Measurements from ENCODE around the gene CFD. TPM values are rescaled to one million over a fixed set of nuclear protein-coding genes. Genes with fewer than 3 reads are reported as not detected.
A peak's percentile ranks its signal among the peaks of the same experiment; 100 is the strongest.

Gene CFD
- total RNA-seq, 1 experiment from 2014 or later, result 1.7 TPM

DNA sequence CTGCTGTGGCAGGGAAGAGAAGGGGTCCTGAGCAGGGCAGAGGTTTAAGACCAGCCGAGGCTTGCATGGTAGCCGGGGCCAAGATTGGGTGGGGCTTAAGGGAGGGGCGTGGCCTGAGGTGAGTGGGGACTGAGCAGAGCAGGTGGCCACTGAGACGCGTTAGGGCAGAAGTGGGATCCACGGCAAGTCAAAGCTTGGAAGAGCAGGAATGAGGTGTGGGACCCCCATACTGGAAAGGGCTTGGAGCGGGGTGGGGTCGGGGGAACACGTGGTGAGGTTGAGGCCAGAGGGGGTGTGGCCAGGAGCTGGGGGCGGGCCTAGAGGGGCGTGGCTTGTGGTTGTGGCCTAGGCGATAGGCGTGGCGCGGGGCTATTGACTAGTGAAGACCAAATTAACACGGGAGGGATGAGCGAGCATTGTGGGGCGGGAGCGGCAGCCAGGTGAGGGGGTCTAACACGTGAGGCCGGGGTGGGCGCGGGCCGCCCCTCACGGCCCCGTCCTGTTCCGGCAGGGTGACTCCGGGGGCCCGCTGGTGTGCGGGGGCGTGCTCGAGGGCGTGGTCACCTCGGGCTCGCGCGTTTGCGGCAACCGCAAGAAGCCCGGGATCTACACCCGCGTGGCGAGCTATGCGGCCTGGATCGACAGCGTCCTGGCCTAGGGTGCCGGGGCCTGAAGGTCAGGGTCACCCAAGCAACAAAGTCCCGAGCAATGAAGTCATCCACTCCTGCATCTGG lies 3.3 kb downstream of the CFD start (continued):
- TF ChIP-seq, protein P1, sequence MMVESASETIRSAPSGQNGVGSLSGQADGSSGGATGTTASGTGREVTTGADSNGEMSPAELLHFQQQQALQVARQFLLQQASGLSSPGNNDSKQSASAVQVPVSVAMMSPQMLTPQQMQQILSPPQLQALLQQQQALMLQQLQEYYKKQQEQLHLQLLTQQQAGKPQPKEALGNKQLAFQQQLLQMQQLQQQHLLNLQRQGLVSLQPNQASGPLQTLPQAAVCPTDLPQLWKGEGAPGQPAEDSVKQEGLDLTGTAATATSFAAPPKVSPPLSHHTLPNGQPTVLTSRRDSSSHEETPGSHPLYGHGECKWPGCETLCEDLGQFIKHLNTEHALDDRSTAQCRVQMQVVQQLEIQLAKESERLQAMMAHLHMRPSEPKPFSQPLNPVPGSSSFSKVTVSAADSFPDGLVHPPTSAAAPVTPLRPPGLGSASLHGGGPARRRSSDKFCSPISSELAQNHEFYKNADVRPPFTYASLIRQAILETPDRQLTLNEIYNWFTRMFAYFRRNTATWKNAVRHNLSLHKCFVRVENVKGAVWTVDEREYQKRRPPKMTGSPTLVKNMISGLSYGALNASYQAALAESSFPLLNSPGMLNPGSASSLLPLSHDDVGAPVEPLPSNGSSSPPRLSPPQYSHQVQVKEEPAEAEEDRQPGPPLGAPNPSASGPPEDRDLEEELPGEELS (CRISPR knock-in tag; IDR thresholded peaks at IDR 0.05), result no peak
- TF ChIP-seq, protein P2, sequence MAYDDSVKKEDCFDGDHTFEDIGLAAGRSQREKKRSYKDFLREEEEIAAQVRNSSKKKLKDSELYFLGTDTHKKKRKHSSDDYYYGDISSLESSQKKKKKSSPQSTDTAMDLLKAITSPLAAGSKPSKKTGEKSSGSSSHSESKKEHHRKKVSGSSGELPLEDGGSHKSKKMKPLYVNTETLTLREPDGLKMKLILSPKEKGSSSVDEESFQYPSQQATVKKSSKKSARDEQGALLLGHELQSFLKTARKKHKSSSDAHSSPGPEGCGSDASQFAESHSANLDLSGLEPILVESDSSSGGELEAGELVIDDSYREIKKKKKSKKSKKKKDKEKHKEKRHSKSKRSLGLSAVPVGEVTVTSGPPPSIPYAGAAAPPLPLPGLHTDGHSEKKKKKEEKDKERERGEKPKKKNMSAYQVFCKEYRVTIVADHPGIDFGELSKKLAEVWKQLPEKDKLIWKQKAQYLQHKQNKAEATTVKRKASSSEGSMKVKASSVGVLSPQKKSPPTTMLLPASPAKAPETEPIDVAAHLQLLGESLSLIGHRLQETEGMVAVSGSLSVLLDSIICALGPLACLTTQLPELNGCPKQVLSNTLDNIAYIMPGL (CRISPR knock-in tag; IDR thresholded peaks at IDR 0.05), result 0 out of 2 replicates have a peak, but pooled peaks have one; percentile 37
- TF ChIP-seq EMX1 (CRISPR knock-in tag; IDR thresholded peaks at IDR 0.05), result no peak
- TF ChIP-seq, protein P3, sequence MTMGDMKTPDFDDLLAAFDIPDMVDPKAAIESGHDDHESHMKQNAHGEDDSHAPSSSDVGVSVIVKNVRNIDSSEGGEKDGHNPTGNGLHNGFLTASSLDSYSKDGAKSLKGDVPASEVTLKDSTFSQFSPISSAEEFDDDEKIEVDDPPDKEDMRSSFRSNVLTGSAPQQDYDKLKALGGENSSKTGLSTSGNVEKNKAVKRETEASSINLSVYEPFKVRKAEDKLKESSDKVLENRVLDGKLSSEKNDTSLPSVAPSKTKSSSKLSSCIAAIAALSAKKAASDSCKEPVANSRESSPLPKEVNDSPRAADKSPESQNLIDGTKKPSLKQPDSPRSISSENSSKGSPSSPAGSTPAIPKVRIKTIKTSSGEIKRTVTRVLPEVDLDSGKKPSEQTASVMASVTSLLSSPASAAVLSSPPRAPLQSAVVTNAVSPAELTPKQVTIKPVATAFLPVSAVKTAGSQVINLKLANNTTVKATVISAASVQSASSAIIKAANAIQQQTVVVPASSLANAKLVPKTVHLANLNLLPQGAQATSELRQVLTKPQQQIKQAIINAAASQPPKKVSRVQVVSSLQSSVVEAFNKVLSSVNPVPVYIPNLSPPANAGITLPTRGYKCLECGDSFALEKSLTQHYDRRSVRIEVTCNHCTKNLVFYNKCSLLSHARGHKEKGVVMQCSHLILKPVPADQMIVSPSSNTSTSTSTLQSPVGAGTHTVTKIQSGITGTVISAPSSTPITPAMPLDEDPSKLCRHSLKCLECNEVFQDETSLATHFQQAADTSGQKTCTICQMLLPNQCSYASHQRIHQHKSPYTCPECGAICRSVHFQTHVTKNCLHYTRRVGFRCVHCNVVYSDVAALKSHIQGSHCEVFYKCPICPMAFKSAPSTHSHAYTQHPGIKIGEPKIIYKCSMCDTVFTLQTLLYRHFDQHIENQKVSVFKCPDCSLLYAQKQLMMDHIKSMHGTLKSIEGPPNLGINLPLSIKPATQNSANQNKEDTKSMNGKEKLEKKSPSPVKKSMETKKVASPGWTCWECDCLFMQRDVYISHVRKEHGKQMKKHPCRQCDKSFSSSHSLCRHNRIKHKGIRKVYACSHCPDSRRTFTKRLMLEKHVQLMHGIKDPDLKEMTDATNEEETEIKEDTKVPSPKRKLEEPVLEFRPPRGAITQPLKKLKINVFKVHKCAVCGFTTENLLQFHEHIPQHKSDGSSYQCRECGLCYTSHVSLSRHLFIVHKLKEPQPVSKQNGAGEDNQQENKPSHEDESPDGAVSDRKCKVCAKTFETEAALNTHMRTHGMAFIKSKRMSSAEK (CRISPR knock-in tag; IDR thresholded peaks at IDR 0.05; ENCODE audit: borderline replicate concordance), result no peak
- TF ChIP-seq, protein P4, sequence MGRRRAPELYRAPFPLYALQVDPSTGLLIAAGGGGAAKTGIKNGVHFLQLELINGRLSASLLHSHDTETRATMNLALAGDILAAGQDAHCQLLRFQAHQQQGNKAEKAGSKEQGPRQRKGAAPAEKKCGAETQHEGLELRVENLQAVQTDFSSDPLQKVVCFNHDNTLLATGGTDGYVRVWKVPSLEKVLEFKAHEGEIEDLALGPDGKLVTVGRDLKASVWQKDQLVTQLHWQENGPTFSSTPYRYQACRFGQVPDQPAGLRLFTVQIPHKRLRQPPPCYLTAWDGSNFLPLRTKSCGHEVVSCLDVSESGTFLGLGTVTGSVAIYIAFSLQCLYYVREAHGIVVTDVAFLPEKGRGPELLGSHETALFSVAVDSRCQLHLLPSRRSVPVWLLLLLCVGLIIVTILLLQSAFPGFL (CRISPR knock-in tag; IDR thresholded peaks at IDR 0.05; ENCODE audit: borderline replicate concordance), result no peak
- TF ChIP-seq ETV6 (CRISPR knock-in tag; IDR thresholded peaks at IDR 0.05), result 0 out of 2 replicates have a peak, but pooled peaks have one; percentile 34

DNA sequence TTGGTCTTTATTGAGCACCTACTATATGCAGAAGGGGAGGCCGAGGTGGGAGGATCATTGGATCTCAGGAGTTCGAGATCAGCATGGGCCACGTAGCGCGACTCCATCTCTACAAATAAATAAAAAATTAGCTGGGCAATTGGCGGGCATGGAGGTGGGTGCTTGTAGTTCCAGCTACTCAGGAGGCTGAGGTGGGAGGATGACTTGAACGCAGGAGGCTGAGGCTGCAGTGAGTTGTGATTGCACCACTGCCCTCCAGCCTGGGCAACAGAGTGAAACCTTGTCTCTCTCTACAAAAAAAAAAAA lies 3.8 kb downstream of the CFD start:
- H3K27me3 Mint-ChIP-seq (ENCODE audit: low read depth), result peaks cover 26% of the 10 kb centered on the region
- no peaks in the 10 kb centered on the region; the same call in 1 of the 2 replicates for H3K36me3 Mint-ChIP-seq
- peak overlapping the region; percentile 61 for H3K4me3 Mint-ChIP-seq
- peaks cover 5% of the 10 kb centered on the region for H3K4me1 Mint-ChIP-seq
- H3K9me3 Mint-ChIP-seq, result no peaks in the 10 kb centered on the region
- H3K27ac Mint-ChIP-seq, result no peak overlapping the region; the same call in 1 of the 2 replicates
- ChIA-PET CTCF (interaction anchor here (0.6 to 2.1 kb wide), 35 partner anchors 9 to 398 kb away, joined by 3 to 18 read pairs (median 4); partner anchors contain the start of genes ARHGAP45, KISS1R, MED16 and PALM), POLR2A (interaction anchor here (0.6 kb wide), 1 partner anchor 115 kb away, joined by 4 read pairs; no protein-coding TSS in a partner anchor)
- DNase-seq (ENCODE audit: low spot score) (no peak), ATAC-seq (no peak)
- 0 out of 2 replicates have a peak, but pooled peaks have one; percentile 8 for TF ChIP-seq FOXJ3 (CRISPR knock-in tag; IDR thresholded peaks at IDR 0.05; ENCODE audit: borderline replicate concordance)
- TF ChIP-seq CREB1 (CRISPR knock-in tag; IDR thresholded peaks at IDR 0.05), result no peak
- TF ChIP-seq, protein P2 (CRISPR knock-in tag; IDR thresholded peaks at IDR 0.05), result 0 out of 2 replicates have a peak, but pooled peaks have one; percentile 6

DNA sequence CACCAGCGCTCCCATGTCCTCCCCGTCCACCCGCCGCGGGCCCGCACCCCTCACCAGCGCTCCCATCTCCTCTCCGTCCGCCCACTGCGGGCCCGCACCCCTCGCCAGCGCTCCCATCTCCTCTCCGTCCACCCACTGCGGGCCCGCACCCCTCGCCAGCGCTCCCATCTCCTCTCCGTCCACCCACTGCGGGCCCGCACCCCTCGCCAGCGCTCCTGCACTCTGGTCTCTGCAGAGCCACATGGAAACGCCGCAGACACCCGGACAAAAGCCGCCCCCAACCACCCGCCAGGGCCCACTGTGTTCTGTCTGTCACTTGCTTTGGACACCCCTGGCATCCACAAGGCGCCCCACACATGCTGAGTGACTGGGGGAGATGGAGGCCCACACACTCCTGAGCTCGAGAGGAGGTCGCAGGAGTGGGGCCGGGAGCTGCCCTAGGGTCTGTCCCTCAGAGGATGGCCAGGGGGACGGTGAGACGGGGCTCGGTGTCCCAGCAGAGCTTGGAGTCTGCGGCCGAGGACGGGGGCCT lies 7.4 kb downstream of the CFD start:
- no peak overlapping the region for H3K27ac Mint-ChIP-seq
- CTCF ChIA-PET, result interaction anchor here (0.8 to 2.6 kb wide), 3 partner anchors 10 to 124 kb away, joined by 3 to 11 read pairs (median 4); no protein-coding TSS in a partner anchor
- TF ChIP-seq MYBL2 (CRISPR knock-in tag; IDR thresholded peaks at IDR 0.05), result no peak
- TF ChIP-seq ZNF121 (CRISPR knock-in tag; IDR thresholded peaks at IDR 0.05), result no peak
- POLR2A ChIA-PET, result interaction anchor here (0.7 kb wide), 1 partner anchor 55 kb away, joined by 3 read pairs; no protein-coding TSS in a partner anchor
- ATAC-seq (no peak), DNase-seq (ENCODE audit: low spot score) (no peak)
- peaks cover 5% of the 10 kb centered on the region; the same call in 1 of the 2 replicates for H3K27me3 Mint-ChIP-seq (ENCODE audit: low read depth)
- H3K4me3 Mint-ChIP-seq, result no peak overlapping the region
- no peaks in the 10 kb centered on the region for H3K9me3 Mint-ChIP-seq
- peaks cover 12% of the 10 kb centered on the region for H3K36me3 Mint-ChIP-seq
- H3K4me1 Mint-ChIP-seq, result peaks cover 5% of the 10 kb centered on the region

All from WTC11 (cell line).